ENCODE measurements around the gene CIP2A.

GRCh38 chr3:108599677-108600409 is 10.6 kb upstream of the CIP2A start:
- TF ChIP-seq CTCF (conservative IDR thresholded peaks at IDR 0.05) (no peak), ZFX (IDR thresholded peaks at IDR 0.05) (no peak)

Measured in C4-2B (cell line).